Mesendoderm (in vitro differentiated cells): Measurements from ENCODE around the gene NRIP2.
A peak's percentile ranks its signal among the peaks of the same experiment; 100 is the strongest.

Source experiments
- DNase-seq: peaks from one replicate; pipeline ENCODE4 v3.0.0; 2013
- H2AK5ac ChIP-seq: 2 replicates; pipeline ENCODE4 v1.6.1; 2013; ENCODE audit warnings: low read length, inconsistent platforms
- H2BK120ac ChIP-seq: 2 replicates; pipeline ENCODE4 v1.6.1; 2013; ENCODE audit warnings: low read depth, mild to moderate bottlenecking, low read length, moderate library complexity, mixed read lengths
- H2BK15ac ChIP-seq: replicated peaks from 2 replicates; pipeline ENCODE4 v1.6.1; 2013; ENCODE audit warnings: low read depth, mild to moderate bottlenecking, moderate library complexity
- H2BK5ac ChIP-seq: 2 replicates; pipeline ENCODE4 v1.6.1; 2013; ENCODE audit warnings: low read length, inconsistent platforms
- H3K18ac ChIP-seq: 2 replicates; pipeline ENCODE4 v1.6.1; 2013; ENCODE audit warnings: mild to moderate bottlenecking, low read length, mixed read lengths
- H3K23ac ChIP-seq: one replicate; pipeline ENCODE4 v1.6.1; 2013; ENCODE audit warnings: low read length
- H3K27ac ChIP-seq: 2 replicates; pipeline ENCODE4 v1.5.1; 2013; ENCODE audit warnings: low read depth, mild to moderate bottlenecking, inconsistent platforms, low read length, moderate library complexity
- H3K27me3 ChIP-seq: 2 replicates; pipeline ENCODE4 v1.6.1; 2013; ENCODE audit warnings: low read length, control low read depth, mild to moderate bottlenecking, inconsistent platforms; ENCODE audit not compliant: insufficient read depth, poor library complexity
- H3K36me3 ChIP-seq: 2 replicates; pipeline ENCODE4 v1.6.1; 2013; ENCODE audit warnings: low read length, inconsistent platforms; ENCODE audit not compliant: control insufficient read depth, insufficient read depth
- H3K4ac ChIP-seq: one replicate; pipeline ENCODE4 v1.6.1; 2013; ENCODE audit warnings: low read depth, mild to moderate bottlenecking, low read length, moderate library complexity
- H3K4me1 ChIP-seq: 2 replicates; pipeline ENCODE4 v1.6.1; 2013; ENCODE audit warnings: low read depth, low read length, inconsistent platforms; ENCODE audit not compliant: control insufficient read depth
- H3K4me2 ChIP-seq: 2 replicates; pipeline ENCODE4 v1.6.1; 2013; ENCODE audit warnings: low read length
- H3K4me3 ChIP-seq: 2 replicates; pipeline ENCODE4 v1.5.1; 2013; ENCODE audit warnings: mild to moderate bottlenecking, low read length
- H3K56ac ChIP-seq: one replicate; pipeline ENCODE4 v1.6.1; 2013; ENCODE audit warnings: low read length
- H3K79me1 ChIP-seq: 2 replicates; pipeline ENCODE4 v1.6.1; 2013; ENCODE audit warnings: low read length, inconsistent platforms
- H3K79me2 ChIP-seq: 2 replicates; pipeline ENCODE4 v1.6.1; 2013; ENCODE audit warnings: mild to moderate bottlenecking, low read length; ENCODE audit not compliant: control insufficient read depth, insufficient read depth
- H3K9ac ChIP-seq: 2 replicates; pipeline ENCODE4 v1.6.1; 2013; ENCODE audit warnings: low read length, inconsistent platforms
- H4K5ac ChIP-seq: one replicate; pipeline ENCODE4 v1.6.1; 2013; ENCODE audit warnings: low read length
- H4K8ac ChIP-seq: one replicate; pipeline ENCODE4 v1.6.1; 2013; ENCODE audit warnings: low read depth, mild to moderate bottlenecking, control low read depth, low read length, moderate library complexity
- WGBS: extraction: QIAGEN DNeasy Blood & Tissue Kit; methylation state at CpG from one replicate; pipeline ENCODE4 v1.1.7; 2013; ENCODE audit warnings: low lambda C conversion rate, missing lambda C conversion rate; ENCODE audit not compliant: insufficient coverage; ENCODE audit errors: extremely low coverage; 5-methylcytosine and 5-hydroxymethylcytosine counted together

NRIP2 gene

DNA sequence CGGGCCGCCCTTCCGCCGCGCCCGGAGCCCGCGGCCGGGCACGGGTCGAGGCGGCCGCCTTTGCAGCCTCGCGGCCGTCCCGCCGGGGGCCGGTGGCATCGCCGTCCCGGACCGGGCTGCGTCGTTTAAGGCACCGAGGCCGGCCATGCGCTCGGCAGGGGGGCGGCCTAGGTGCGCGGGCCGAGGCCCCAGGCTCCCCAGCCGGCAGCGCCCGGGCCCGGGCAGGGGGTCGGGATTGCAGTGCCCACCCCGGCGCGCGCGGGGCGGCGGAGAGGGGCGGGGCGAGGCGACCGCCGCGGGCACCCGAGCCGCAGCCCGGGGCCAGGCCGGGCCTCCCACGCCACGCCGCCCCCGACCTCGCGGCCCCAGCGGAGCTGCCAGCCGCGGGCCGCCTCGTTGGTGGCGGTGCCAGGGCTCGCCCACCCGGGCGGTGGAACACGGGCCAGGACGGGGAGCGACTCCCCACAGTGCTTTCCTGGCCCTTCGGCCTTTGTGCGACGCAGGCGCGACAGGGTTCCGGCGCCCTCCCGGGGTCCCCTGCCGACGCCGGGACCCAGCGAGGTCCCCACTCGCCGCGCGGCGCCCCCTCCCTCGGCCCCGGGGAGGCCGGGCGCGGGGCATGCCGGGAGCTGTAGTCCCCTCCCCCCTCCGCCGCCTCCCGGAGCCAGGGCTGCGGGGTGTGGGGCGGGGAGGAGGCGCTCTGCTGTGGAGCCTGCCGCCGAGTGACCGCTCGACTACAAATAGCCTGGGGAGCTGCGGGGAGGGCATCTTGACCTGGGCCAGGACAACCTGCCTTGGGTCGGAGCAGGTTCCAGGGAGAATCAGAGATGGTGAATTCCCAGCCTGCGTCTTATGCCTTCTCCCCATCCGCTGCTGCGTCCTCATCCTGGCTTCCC lies 39.3 kb downstream of the NRIP2 start:
- peak overlapping the region; percentile 93 for H3K18ac ChIP-seq
- no peak overlapping the region for H2AK5ac ChIP-seq
- DNase-seq = peak; percentile 66
- peak overlapping the region; percentile 54 for H3K27ac ChIP-seq
- H3K4me3 ChIP-seq = peak overlapping the region; percentile 80
- H3K27me3 ChIP-seq = no peaks in the 10 kb centered on the region
- H2BK15ac ChIP-seq = no peak overlapping the region
- H3K23ac ChIP-seq = no peak overlapping the region
- H3K56ac ChIP-seq = peak overlapping the region; percentile 95
- H3K79me2 ChIP-seq = peaks cover 18% of the 10 kb centered on the region
- H3K36me3 ChIP-seq = peaks cover 24% of the 10 kb centered on the region
- H3K9ac ChIP-seq = peak overlapping the region; percentile 65
- no CpG with 5 or more reads among the region's 111 CpGs for WGBS
- H3K4me1 ChIP-seq = no peaks in the 10 kb centered on the region
- H3K79me1 ChIP-seq = peaks cover 24% of the 10 kb centered on the region
- H3K4me2 ChIP-seq = peak overlapping the region; percentile 43
- peak overlapping the region; percentile 21 for H2BK120ac ChIP-seq
- H3K4ac ChIP-seq = peak overlapping the region; percentile 94
- peak overlapping the region; percentile 57 for H4K8ac ChIP-seq
- H2BK5ac ChIP-seq = no peak overlapping the region
- H4K5ac ChIP-seq = no peak overlapping the region

DNA sequence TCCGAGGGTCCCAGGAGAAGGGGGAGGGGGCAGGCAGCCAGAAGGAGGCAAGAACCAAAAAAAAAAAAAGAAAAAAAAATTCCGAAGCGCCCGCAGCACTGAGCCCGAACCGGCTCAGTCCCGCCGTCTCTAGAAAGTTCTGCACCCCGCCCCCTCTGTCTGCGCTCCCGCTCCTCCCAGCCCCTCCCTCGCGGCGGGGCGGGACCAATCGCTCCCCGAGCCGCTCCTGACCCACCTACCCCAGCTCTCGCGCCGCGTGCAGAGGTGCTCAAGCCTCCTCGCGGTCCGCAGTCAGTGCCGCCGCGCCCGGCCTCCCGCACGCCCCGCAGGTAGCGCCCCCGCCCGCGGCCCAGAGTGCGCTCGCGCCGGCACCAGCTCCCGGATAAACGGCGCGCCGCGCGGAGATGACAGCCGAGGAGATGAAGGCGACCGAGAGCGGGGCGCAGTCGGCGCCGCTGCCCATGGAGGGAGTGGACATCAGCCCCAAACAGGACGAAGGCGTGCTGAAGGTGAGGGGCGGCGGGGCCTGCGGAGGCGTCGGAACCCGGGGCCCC lies 40.0 kb downstream of the NRIP2 start, which contains the start of gene FKBP4:
Gene FKBP4 (plus strand): TSS at position 235 of the 554 bp plus-strand sequence. CDS start 170 bp downstream, at position 405.
- Histone ChIP-seq H4K8ac (peak within 1 kb of the TSS; percentile 57), H3K18ac (peak within 1 kb of the TSS; percentile 93), H3K4me2 (peak within 1 kb of the TSS; percentile 75), H2AK5ac (no peak within 1 kb of the TSS), H3K27me3 (no peaks in the 10 kb centered on the region), H3K4me3 (peak within 1 kb of the TSS; percentile 80), H2BK5ac (no peak within 1 kb of the TSS), H3K9ac (peak within 1 kb of the TSS; percentile 87), H3K36me3 (peaks cover 21% of the 10 kb centered on the region), H3K79me1 (peaks cover 24% of the 10 kb centered on the region), H3K4ac (peak within 1 kb of the TSS; percentile 94), H3K4me1 (no peaks in the 10 kb centered on the region), H2BK15ac (no peak within 1 kb of the TSS), H4K5ac (no peak within 1 kb of the TSS), H3K79me2 (peaks cover 18% of the 10 kb centered on the region), H2BK120ac (peak within 1 kb of the TSS; percentile 21), H3K27ac (peak within 1 kb of the TSS; percentile 54), H3K56ac (peak within 1 kb of the TSS; percentile 96), H3K23ac (no peak within 1 kb of the TSS)
- peak; percentile 93 for DNase-seq
- no CpG with 5 or more reads among the region's 63 CpGs for WGBS

DNA sequence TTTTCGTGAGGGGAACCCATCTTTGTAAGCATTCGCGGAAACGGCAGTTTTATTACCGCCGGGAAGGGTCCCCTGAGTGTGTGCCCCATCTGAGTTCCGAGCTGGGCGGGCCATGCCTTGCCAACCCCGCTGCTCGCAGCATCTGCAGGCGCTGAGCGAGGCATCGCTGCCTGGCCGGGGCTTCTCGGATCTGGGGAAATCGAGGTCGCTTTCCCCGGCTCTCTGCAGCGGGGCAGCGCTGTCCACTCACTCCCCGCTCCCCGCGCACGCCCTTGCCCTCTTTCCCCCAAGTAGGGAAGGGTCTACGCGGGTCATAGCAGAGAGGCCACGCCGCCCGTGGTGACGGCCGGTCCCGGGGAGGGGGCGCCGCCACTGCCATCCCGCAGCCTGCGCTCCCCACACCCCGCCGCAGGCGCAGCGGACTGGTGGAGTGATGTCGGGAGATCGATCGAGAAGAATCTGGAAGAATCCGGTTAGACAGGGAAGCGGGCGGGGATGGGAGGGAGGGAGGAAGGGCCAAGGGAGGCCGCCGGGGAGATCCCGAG lies 40.6 kb downstream of the NRIP2 start:
- no peak overlapping the region for H2BK15ac ChIP-seq
- peak; percentile 87 for DNase-seq
- WGBS = no CpG with 5 or more reads among the region's 49 CpGs

DNA sequence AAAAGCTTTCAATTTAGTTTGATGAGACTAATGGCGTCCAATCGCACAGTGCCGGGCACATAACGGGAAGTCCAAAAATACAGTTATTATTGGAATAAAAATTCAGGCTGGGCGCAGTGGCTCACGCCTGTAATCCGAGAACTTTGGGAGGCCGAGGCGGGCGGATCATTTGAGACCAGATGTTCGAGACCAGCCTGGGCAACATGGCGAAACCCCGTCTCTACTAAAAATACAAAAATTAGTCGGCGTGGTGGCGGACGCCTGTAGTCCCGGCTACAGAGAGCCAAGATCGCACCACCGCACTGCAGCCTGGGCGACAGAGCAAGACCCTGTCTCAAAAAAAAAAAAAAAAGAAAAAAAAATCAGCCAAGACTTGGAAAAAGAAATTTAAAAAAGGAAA lies 41.3 kb downstream of the NRIP2 start:
- H3K4me2 ChIP-seq = no peak overlapping the region
- H3K79me1 ChIP-seq = peaks cover 19% of the 10 kb centered on the region
- H2AK5ac ChIP-seq = no peak overlapping the region
- H3K18ac ChIP-seq = no peak overlapping the region
- no peak overlapping the region for H3K56ac ChIP-seq
- H3K4me1 ChIP-seq = no peaks in the 10 kb centered on the region
- no peak overlapping the region for H2BK15ac ChIP-seq
- H2BK120ac ChIP-seq = no peak overlapping the region
- peaks cover 2% of the 10 kb centered on the region for H3K27me3 ChIP-seq
- no peak overlapping the region for H4K8ac ChIP-seq
- H3K4ac ChIP-seq = no peak overlapping the region
- H4K5ac ChIP-seq = no peak overlapping the region
- H3K4me3 ChIP-seq = no peak overlapping the region
- H3K23ac ChIP-seq = no peak overlapping the region
- H3K9ac ChIP-seq = no peak overlapping the region
- no peak overlapping the region for H2BK5ac ChIP-seq
- H3K27ac ChIP-seq = no peak overlapping the region
- no peak for DNase-seq
- H3K36me3 ChIP-seq = peaks cover 10% of the 10 kb centered on the region
- H3K79me2 ChIP-seq = peaks cover 18% of the 10 kb centered on the region
- no CpG with 5 or more reads among the region's 21 CpGs for WGBS

More for the DNA sequence above, 40.6 kb downstream of the NRIP2 start:
- Histone ChIP-seq H3K56ac (peak overlapping the region; percentile 96), H3K4me1 (no peaks in the 10 kb centered on the region), H3K27ac (no peak overlapping the region), H4K8ac (no peak overlapping the region), H3K4ac (peak overlapping the region; percentile 41), H2BK120ac (no peak overlapping the region), H3K9ac (peak overlapping the region; percentile 87), H3K4me3 (peak overlapping the region; percentile 32), H3K18ac (peak overlapping the region; percentile 65), H2AK5ac (no peak overlapping the region), H4K5ac (no peak overlapping the region), H3K23ac (no peak overlapping the region), H3K79me1 (peaks cover 24% of the 10 kb centered on the region), H3K27me3 (peaks cover under 1% of the 10 kb centered on the region), H3K4me2 (peak overlapping the region; percentile 75), H2BK5ac (no peak overlapping the region), H3K79me2 (peaks cover 18% of the 10 kb centered on the region), H3K36me3 (peaks cover 17% of the 10 kb centered on the region)

DNA sequence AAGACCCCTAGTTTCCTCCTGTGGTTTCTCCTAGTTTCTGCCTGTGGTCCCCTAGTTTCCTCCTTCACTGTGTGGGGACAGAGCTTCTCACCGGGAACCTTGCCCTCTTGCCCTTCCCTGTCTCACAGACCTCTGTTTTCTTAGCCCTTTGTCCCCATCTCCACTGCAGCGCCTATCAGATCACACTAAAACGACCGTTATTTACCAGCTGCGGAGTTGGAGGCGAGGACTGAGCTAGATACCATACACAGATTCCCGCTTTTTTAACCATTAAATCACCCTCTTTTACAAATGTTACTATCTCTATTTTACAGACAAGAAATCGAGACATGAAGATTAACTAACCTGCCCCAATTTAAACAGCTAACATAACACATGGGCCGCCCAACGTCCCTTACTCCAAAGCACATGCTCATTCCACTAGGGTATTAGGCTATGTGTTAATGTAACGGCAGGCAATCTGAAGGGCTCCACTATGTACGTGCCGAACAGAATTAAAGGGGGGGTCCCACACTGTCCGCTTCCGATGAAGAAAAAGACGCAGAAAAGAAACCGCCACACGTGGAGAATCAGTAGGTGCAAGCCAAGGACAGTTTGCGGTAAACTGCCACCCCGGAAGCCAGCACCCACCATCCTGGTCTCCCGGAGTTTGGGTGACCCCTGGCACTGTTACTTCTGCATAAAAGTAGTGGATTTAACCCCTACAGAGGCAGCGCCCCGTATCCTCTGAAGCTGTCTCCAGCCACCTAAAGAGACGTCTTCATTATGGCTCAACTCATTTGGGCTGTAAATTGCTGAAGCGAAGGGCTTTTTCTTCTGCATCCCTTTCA lies 41.9 kb downstream of the NRIP2 start:
- H2BK120ac ChIP-seq = no peak overlapping the region
- H3K9ac ChIP-seq = no peak overlapping the region
- H2BK5ac ChIP-seq = no peak overlapping the region
- no peak overlapping the region for H3K18ac ChIP-seq
- 100% methylated on average over 1 of the region's 25 CpGs for WGBS
- no peak overlapping the region for H3K4me3 ChIP-seq
- peaks cover 18% of the 10 kb centered on the region for H3K79me2 ChIP-seq
- no peak overlapping the region for H2AK5ac ChIP-seq
- no peaks in the 10 kb centered on the region for H3K4me1 ChIP-seq
- H2BK15ac ChIP-seq = no peak overlapping the region
- no peak overlapping the region for H3K56ac ChIP-seq
- H3K27ac ChIP-seq = no peak overlapping the region
- no peak overlapping the region for H4K5ac ChIP-seq
- H3K36me3 ChIP-seq = peaks cover 8% of the 10 kb centered on the region
- no peak overlapping the region for H3K4ac ChIP-seq
- H3K4me2 ChIP-seq = no peak overlapping the region
- H3K27me3 ChIP-seq = peaks cover 2% of the 10 kb centered on the region
- peaks cover 15% of the 10 kb centered on the region for H3K79me1 ChIP-seq
- H3K23ac ChIP-seq = peak overlapping the region; percentile 19
- no peak overlapping the region for H4K8ac ChIP-seq
- no peak for DNase-seq
